SKM-1 treated with dmso at 0.1 percent for 144 hours (cell line): ENCODE results near the gene TELO2.
A peak's percentile ranks its signal among the peaks of the same experiment; 100 is the strongest.

Experiments
- DNase-seq: peaks from one replicate; lab custom pipeline; 2025; ENCODE audit not compliant: unreplicated experiment; lab: John Stamatoyannopoulos, UW

The TELO2 gene

DNA sequence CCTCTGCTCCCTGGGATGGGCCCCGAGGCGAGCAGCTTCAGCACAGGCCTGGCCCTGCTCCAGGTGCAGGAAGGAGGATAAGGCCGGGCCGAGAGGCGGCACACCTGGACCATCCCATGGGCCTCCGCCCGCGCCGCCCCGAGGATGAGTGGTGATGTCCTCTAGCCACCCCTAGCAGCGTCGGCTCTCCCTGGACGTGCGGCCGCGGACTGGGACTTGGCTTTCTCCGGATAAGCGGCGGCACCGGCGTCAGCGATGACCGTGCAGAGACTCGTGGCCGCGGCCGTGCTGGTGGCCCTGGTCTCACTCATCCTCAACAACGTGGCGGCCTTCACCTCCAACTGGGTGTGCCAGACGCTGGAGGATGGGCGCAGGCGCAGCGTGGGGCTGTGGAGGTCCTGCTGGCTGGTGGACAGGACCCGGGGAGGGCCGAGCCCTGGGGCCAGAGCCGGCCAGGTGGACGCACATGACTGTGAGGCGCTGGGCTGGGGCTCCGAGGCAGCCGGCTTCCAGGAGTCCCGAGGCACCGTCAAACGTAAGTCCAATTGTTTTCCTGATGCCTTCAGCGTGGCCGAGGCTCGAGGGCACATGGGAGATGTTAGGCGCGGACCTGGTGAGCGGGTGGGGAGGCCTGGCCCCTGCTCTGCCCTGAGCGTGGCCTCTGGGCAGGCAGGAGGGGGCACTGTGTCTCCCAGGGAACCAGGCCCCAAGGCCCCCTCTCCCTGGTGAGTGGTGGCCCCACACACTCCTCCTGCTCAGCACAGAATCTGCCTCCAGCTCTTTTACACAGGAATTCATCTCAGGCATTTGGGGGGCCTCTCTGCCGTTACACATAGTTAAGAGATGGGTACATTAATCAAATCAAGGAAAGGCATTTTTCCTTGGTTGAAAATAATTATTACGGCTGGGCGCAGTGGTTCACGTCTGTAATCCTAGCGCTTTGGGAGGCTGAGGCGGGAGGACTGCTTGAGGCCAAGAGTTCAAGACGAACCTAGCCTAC is 41.2 kb downstream of the TELO2 start:
- no peak for DNase-seq

DNA sequence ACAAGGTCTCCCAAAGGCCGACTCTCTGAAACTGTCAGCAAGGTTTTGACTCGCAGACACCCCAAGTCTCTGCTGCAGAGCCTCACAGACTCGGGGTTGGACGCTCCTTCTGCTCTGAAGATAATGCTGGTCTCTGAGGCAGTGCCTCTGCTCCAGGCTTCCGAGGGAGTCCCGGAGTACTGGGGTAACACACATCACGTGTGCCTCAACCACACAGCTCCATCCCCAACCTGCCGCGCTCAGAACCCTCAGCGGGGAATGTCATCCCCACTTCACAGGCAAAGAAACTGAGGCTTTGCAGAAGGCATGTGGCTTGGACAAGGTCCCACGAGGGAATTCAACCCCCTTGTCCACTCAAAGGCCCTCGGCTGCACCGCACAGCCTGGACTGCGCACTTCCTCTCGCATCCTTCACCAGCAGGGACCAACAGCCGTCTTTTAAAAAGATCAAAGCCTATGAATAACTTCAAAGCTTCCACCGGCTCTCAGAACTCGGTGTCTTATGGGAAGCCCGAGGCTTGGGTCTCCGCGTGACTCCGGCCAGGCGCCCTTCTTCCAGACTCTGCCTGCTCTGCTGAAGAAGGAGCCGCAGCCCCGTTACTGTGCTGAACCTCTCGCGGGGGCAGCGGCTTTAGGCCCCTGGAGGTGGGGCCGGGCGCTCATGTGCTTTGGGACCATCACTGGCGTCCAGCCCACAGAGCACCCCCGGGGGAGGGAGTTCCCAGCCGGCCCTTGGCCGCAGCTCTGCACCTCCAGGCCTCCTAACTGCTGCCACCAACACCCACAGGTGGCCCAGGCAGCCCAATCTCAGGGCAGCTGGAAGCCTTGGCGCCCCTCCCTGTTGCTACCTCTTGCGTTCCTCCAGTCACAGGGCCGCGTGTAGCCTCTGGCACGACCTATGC is 42.5 kb downstream of the TELO2 start:
- DNase-seq, result no peak

DNA sequence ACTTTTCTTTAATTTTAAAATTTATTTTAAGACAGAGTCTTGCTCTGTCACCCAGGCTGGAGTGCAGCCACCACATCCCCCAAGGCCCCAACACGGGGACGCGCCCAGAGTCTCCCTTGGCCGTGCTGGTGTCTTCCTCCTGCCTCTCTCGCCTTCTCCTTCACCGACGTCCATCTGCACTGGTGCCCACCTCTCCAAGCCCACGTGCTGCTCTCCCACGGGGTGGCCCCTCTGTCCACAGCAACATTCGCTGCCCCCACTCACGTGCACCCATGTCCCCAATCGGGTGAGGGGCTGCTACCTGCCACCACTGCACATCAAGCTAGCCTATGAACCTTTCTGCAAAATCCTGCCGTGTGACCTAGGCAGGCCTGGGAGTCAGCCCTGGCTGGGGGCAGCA is 43.4 kb downstream of the TELO2 start:
- DNase-seq, result no peak

GRCh38 chr16:1537138-1537577 is 44.0 kb downstream of the TELO2 start:
- DNase-seq, result no peak

- no peak for DNase-seq
Observed at GRCh38 chr16:1537763-1538289, 44.7 kb downstream of the TELO2 start.

GRCh38 chr16:1538804-1539520 is 45.8 kb downstream of the TELO2 start:
- no peak for DNase-seq

GRCh38 chr16:1539720-1540555 is 46.8 kb downstream of the TELO2 start:
- no peak for DNase-seq

DNA sequence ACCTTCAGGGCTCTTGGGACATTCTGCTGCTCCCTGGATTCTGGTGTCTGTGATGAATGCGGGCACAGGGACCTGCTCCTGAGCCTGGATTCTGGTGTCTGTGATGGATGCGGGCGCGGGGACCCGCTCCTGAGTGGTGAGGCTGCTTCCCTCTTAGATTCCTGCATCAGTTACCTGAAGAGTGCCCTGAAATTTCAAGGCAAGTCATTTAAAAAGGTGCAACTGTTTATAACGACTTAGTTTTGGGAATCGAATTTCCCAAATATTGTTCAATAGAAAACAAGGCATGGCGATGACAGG is 47.3 kb downstream of the TELO2 start:
- DNase-seq, result no peak

DNA sequence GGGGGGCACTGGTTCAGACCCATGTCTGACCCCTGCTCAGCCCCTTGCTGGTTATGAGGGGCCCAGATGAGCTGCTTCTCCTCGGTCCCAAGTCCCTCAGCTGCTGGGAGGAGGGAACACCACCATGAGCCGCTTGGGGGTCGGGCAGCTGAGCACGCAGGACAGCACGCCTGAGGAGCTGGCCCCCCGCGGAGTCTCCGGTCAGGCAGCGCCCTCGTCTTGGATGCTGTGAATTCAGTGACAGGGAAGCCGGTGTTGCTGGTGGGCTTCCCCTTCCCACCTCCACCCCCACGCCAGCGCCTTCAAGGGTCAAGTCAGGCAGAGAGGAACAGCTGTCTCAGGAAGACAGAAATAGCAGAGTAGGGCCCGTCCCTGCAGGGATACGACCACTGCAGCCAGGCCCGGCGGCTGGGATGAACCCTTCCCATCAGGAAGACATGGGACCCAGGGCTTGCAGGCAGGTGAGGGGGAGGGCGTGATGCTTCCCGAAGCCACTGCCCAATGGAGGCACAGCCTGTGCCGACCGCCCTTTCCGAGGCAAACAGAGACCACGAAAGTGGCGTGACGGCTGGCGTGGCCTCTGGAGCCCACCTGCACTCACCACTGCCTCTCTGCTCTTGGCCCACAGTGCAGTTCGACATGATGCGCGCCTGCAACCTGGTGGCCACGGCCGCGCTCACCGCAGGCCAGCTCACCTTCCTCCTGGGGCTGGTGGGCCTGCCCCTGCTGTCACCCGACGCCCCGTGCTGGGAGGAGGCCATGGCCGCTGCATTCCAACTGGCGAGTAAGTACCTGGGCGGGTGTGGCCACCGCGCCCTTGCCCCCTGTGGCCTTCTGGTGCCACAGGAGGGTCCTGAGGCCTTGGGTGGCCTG is 48.4 kb downstream of the TELO2 start:
- no peak for DNase-seq

GRCh38 chr16:1542166-1542500 is 49.0 kb downstream of the TELO2 start:
- no peak for DNase-seq

GRCh38 chr16:1542533-1542932 is 49.4 kb downstream of the TELO2 start:
- no peak for DNase-seq

DNA sequence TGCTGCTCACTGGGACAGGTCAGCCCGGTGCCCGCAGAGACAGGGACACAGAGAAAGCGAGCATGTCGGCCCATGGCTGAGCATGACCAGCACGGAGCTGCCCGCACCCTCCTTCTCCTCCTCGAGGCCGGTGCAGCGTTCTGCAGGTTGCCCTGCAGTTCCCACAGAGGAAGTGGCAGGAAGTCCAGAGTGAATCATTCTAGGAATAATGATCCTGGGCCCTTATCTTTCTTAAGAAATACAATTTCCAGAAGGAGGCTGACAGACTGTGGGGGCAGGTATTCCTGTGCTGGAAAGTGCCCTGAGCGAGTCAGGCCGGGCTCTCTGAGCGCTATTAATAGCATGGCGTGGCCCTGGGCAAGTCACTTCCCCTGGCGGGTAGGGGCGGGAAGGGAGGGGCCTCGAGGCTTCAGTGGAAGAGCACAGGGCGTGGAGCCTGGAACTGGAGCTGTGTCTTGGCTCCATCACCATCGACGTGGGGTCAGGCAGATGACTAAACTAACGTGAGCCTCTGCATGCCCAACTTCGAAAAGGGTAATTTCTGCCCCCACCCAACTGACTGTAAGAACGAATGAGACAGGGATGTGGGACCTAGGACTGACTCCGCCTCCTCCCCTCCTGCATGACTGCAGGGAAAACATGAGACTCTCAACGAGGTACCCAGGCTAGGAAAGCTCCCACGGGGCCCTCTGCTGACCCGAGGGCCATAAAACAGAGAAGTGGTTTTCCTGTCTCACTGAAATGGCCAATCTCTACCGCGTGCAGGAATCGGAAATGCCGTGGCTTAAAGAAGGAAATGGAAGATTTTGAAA is 50.1 kb downstream of the TELO2 start:
- DNase-seq, result peak; percentile 93

- no peak for DNase-seq
Observed at GRCh38 chr16:1545044-1546040, 52.2 kb downstream of the TELO2 start.

DNA sequence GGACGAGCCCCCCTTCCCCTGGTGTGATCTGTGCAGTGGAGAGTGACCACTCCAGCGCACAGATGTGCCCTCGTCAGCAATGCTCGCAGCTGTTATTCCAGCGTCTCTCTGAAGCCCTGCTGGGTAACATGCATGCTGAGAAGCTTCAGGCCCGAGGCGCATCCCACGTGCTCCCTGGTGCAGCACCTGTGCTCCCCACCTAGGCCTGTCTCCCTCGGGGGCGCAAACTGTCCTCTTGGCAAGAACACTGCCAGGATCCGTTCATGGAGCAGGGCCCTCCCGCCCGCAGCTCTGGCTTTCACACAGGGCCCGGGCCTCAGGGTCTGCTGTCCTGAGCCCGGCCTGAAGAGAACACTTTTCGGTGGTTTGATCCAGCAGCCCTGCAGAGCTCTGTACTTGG is 53.3 kb downstream of the TELO2 start:
- DNase-seq, result no peak

DNA sequence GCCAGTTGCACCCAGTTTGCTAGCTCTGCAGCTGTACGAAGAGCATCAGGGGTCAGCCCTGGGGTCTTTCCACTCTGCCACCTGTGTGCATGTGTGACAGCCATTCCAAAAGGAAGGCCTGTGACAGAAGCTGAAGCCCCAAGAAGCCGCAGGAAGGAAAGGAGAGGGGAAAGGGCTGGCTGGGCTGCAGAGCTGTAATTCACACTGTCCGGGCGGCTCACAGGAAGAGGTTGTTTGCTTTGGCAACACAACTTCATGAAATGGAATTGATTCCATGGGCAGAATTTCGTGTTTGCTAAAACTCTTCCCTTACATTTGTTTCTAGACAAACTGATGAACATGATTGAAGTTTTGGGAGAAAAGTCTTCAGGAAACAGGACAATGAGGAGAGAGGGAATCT is 55.1 kb downstream of the TELO2 start:
- DNase-seq, result no peak

DNA sequence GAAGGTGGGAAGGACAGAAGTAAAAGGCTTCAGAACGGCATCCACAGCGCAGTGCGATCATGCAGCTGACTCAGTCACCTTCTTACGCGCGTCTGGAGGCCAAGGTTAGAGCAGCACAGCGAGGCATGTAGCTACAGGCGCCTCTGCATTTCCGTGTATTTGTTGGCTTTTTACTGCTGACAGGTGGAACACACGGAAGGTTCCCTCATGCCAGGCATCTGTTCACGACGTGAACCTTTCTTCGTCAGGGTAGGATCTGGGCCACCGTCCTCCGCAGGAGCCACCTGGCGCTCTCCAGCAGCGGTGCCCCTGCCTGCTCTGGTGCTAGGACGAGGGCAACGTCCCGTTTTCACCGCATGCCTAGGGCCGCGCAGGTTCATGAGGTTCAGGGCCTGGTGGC is 55.6 kb downstream of the TELO2 start:
- no peak for DNase-seq

GRCh38 chr16:1550069-1550468 is 56.9 kb downstream of the TELO2 start:
- DNase-seq, result no peak
